ENCODE measurements around the gene BICD2. TPM values are rescaled to one million over a fixed set of nuclear protein-coding genes. Genes with fewer than 3 reads are reported as not detected.
A peak's percentile ranks its signal among the peaks of the same experiment; 100 is the strongest.

Gene BICD2
- total RNA-seq, 4 donors from 2014 or later, result 36.2 to 46.7 (median 41.6) TPM

DNA sequence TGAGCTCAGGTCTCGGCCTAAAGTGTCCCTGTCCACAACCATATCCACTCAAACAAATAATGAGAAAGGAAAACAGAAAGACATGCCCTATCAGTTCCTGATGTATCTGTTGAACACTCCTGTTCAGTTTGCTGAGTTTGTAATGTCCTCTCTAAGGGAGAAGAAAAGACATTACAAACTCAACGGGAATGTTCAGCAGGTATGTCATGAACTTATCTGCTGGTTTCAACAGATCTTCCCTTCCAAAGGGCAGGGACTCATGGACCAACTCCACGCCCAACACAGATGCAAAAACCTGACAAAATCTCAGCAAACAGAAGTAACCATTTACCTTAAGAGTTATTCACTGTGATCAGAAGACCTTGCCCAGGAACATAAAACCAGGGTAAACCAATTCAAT is 23.7 kb downstream of the BICD2 start:
- H3K27ac ChIP-seq, result peak overlapping the region in 3 of 4 donors; percentile 10 to 83 (median 74)
- TF ChIP-seq, protein P1, sequence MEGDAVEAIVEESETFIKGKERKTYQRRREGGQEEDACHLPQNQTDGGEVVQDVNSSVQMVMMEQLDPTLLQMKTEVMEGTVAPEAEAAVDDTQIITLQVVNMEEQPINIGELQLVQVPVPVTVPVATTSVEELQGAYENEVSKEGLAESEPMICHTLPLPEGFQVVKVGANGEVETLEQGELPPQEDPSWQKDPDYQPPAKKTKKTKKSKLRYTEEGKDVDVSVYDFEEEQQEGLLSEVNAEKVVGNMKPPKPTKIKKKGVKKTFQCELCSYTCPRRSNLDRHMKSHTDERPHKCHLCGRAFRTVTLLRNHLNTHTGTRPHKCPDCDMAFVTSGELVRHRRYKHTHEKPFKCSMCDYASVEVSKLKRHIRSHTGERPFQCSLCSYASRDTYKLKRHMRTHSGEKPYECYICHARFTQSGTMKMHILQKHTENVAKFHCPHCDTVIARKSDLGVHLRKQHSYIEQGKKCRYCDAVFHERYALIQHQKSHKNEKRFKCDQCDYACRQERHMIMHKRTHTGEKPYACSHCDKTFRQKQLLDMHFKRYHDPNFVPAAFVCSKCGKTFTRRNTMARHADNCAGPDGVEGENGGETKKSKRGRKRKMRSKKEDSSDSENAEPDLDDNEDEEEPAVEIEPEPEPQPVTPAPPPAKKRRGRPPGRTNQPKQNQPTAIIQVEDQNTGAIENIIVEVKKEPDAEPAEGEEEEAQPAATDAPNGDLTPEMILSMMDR (IDR thresholded peaks at IDR 0.05), result no peak
- no peak for TF ChIP-seq EP300 (IDR thresholded peaks at IDR 0.05)
- TF ChIP-seq POLR2A (IDR thresholded peaks at IDR 0.05), result no peak
- H3K36me3 ChIP-seq, result no peaks in the 10 kb centered on the region
- no peaks in the 10 kb centered on the region for H3K27me3 ChIP-seq
- H3K4me1 ChIP-seq, result peaks cover 0 to 95% (median 57%) of the 10 kb centered on the region in 4 donors
- 74 to 81% methylated on average over 3 of the region's 3 CpGs for WGBS, 2 donors
- H3K9me3 ChIP-seq, result no peaks in the 10 kb centered on the region
- peak overlapping the region in 1 of 4 donors; percentile 6 for H3K4me3 ChIP-seq
- DNase-seq (ENCODE audit: low spot score in 2 of 2), result no peak

DNA sequence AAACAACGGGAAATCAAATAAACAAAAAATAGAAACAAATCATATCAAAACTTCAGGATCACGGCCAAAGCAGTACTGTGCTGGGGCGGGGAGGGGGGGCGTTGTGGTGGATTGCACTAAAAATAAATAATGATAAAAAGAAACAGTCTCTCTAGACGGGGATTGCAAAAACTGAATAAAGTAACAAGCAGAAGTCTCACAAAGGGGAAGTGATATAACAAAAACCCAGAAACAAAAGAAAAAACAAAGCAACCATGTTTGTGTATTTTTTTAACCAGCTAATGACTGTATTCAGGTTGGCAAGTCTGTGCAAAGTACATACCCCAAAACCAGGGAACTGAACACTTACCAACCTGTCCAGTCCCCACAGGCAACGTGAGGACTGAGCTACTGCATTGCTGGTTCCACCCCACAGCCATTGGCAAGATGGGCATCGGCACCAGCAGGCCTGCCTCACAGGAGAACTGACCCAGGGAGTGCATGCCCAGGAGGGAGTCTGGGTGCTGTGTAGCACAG is 24.1 kb downstream of the BICD2 start:
- 11 to 18% methylated on average over 7 of the region's 7 CpGs for WGBS, 2 donors
- H3K4me1 ChIP-seq, result peaks cover 0 to 95% (median 62%) of the 10 kb centered on the region in 4 donors

DNA sequence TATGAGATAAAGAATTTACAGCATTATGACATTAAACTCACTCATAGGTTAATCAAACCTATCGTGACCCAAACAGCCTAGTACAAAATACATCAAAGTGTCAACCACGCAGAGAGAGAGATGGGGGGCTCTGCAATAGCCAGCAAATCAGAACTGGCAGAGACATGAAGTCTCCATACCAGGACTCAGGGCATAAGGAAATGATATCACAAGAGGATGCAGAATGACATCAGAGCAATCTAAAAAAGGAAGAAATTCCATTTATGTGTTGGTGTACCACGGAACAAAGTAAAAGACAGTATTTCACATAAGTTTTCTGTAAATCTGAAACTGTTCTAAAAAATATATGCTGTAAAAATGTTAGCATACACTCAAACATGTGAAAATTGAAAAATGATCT is 24.6 kb downstream of the BICD2 start:
- DNase-seq (ENCODE audit: low spot score in 2 of 2), result no peak
- Histone ChIP-seq H3K4me1 (peaks cover 0 to 95% (median 64%) of the 10 kb centered on the region in 4 donors), H3K9me3 (no peaks in the 10 kb centered on the region), H3K27me3 (no peaks in the 10 kb centered on the region), H3K27ac (peak overlapping the region in 3 of 4 donors; percentile 48 to 83 (median 74)), H3K4me3 (peak overlapping the region in 1 of 4 donors; percentile 11), H3K36me3 (no peaks in the 10 kb centered on the region)
- 22 to 35% methylated on average over 3 of the region's 3 CpGs for WGBS, 2 donors
- TF ChIP-seq, protein P1 (IDR thresholded peaks at IDR 0.05), result no peak
- TF ChIP-seq POLR2A (IDR thresholded peaks at IDR 0.05) (no peak), EP300 (IDR thresholded peaks at IDR 0.05) (no peak)

More for the DNA sequence above, 24.1 kb downstream of the BICD2 start:
- peak overlapping the region in 2 of 4 donors; percentile 6 to 11 for H3K4me3 ChIP-seq
- TF ChIP-seq EP300 (IDR thresholded peaks at IDR 0.05) (no peak), POLR2A (IDR thresholded peaks at IDR 0.05) (no peak)
- TF ChIP-seq, protein P1 (IDR thresholded peaks at IDR 0.05), result no peak
- H3K27me3 ChIP-seq, result no peaks in the 10 kb centered on the region
- peak overlapping the region in 3 of 4 donors; percentile 10 to 83 (median 74) for H3K27ac ChIP-seq
- H3K9me3 ChIP-seq, result no peaks in the 10 kb centered on the region
- H3K36me3 ChIP-seq, result no peaks in the 10 kb centered on the region
- DNase-seq (ENCODE audit: low spot score in 2 of 2), result no peak

DNA sequence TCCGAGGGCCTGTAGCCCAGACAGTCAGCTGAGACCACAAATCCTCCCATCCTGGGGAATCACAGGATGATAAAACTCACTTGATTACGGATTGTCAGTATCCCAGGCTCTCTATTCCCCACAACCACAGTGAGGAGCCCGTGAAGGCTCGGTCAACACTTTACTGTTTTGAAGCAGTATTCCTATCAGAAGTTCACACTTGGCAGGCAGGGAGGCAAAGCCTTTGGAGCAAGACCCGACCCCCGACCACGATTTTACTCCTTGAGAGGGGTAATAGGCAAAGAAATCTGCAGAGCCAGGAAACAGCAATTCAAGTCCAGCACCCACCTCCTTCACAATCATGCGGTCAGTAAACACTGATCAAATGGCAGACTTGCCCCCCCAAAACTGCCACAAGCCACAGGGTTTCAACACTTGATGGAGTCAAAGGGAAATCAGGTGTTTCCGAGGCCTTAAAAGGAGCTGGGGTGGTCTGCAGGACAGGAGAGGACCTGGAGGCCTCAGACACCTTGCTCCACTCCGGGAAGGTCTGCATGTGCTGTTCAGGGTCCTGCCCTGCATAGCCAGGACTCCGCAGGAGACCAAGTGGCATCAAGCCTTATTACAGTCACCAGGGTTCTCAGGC is 25.2 kb downstream of the BICD2 start:
- no peak for DNase-seq (ENCODE audit: low spot score in 2 of 2)
- H3K4me3 ChIP-seq, result no peak overlapping the region
- no peak for TF ChIP-seq POLR2A (IDR thresholded peaks at IDR 0.05)
- TF ChIP-seq, protein P1 (IDR thresholded peaks at IDR 0.05), result no peak
- TF ChIP-seq EP300 (IDR thresholded peaks at IDR 0.05), result no peak
- peak overlapping the region in 3 of 4 donors; percentile 48 to 83 (median 74) for H3K27ac ChIP-seq
- WGBS, 2 donors, result 66 to 73% methylated on average over 11 of the region's 11 CpGs
- no peaks in the 10 kb centered on the region for H3K9me3 ChIP-seq
- no peaks in the 10 kb centered on the region for H3K27me3 ChIP-seq
- peaks cover 0 to 96% (median 64%) of the 10 kb centered on the region in 4 donors for H3K4me1 ChIP-seq
- H3K36me3 ChIP-seq, result no peaks in the 10 kb centered on the region

DNA sequence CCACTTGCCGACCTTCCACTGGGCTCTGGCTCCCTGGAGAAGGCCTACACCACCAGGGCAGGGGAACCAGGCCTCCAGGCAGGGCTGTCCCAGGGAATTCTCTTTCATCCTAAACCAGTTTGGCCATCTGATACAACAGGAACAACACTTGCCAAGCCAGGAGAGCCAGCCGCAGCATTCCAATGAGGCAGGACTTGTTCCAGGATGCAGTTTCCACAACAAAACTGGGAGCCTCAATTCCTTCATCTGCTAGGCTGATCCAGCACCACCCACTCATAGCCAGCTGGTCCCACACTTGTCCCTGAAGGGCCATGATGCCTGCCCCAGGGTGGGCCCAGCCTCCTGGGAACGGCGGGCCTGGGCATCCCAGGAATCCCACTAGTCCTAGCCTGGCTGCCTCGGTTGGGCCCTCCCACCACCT is 26.0 kb downstream of the BICD2 start:
- H3K27ac ChIP-seq, result peak overlapping the region in 2 of 4 donors; percentile 74 to 83
- no peaks in the 10 kb centered on the region for H3K9me3 ChIP-seq
- H3K36me3 ChIP-seq, result no peaks in the 10 kb centered on the region
- H3K4me3 ChIP-seq, result no peak overlapping the region
- H3K27me3 ChIP-seq, result no peaks in the 10 kb centered on the region
- H3K4me1 ChIP-seq, result peaks cover 0 to 89% (median 64%) of the 10 kb centered on the region in 4 donors
- TF ChIP-seq POLR2A (IDR thresholded peaks at IDR 0.05) (no peak), EP300 (IDR thresholded peaks at IDR 0.05) (no peak)
- TF ChIP-seq, protein P1 (IDR thresholded peaks at IDR 0.05), result no peak
- 28 to 40% methylated on average over 2 to 4 of the region's 5 CpGs for WGBS, 2 donors
- DNase-seq (ENCODE audit: low spot score in 2 of 2), result no peak

All from tibial nerve (tissue), 4 donors.